Activated CD4-positive, alpha-beta T cell treated with anti-CD3 and anti-CD28 coated beads, Interleukin-2, amount 50 U/mL, for 16 hours (primary cell): ENCODE data around the gene ARHGAP18.

Experiments used
- DNase-seq: peaks from one replicate; pipeline ENCODE4 v3.0.0-alpha.2; 2020

ARHGAP18 gene

GRCh38 chr6:129662980-129663431, 47.0 kb downstream of the ARHGAP18 start:
- DNase-seq, result peak; percentile 65

DNA sequence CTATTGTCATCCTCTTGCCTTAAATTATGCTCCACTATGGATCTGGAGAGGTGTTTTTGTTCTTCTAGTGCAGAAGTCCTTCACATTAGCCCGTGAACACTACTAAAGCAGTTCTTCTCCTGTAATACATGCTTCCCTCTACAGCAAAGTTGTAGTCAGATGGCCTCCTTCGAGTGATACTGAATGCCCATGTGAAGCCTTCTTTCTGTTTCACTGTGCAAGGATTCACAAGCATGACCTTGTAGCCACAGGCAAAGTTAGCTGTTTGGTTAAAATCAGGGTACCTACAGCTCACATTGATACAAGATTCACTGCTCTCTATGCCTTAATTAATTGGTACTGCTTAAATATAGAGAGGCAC, 47.6 kb downstream of the ARHGAP18 start:
- DNase-seq, result no peak

DNA sequence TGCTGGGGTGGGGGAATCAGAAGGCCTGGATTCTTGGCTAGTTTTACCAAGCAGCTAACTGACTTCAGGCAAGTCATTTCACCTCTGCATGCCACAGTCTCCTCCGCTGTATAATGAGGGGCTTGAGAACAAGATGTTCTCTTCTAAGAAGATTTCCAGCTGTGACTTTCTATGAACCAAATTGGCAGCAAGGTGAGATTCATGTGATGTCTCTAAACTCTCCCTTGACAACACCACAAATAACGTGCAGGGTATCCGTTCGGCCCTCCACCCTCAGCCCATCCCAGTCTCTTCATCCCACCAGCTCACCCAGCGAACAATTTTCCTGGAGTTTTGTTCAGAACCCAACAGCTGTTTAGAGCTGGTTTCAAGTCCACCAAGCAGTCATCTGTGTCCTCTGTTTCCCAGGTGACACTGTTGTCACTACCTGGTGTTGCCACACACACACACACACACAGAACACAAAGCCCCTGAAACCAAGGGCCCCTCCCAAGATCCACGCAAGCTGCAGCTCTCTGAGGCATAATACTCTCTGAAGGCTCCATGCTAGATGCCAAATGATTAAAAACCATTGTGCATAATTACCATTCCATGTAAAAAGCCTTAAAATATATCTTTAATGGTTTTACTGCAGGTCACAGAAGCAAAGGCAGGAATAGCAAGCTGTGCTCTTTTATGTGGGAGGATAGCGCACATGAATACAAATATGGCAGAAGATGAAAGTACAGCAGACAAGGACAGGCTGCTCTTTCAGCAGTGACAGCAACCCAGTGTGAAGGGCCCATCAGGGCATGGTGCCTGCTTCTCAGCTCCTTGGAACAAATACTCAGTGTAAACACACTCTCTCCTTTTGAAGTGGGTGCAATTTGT, 48.2 kb downstream of the ARHGAP18 start:
- no peak for DNase-seq

GRCh38 chr6:129660346-129660676, 49.7 kb downstream of the ARHGAP18 start:
- DNase-seq, result no peak

DNA sequence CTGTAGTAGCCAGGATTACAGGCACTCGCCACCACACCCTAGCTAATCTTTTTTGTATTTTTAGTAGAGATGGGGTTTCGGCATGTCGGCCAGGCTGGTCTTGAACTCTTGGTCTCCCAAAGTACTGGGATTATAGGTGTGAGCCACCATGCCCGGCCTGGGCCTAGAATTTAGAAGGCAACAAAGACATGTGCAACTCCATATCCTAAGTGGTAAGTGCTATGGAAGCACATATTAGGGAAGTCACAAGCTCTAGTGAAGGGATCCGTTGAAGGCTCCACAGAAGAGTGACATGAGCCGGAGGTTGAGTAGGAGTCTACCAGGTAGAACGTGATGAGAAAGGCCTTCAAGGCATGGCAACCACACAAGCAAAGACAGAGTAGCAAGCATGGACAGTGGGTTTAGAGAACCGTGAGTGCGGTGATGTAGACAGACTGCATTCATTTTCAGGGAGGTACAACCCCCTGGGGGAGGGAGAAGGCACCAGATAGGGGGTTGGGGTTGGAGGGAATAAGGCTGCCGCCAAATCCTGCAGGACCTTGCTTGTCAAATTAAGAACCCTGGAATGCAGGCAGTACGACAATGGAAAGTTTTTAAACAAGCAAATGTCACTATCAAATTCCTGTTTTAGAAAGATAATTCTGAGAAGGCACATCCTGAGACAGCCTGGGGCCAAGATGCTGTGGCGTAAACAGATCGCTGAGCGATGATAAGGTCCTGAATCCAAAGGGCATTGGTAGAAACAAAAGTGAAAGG, 50.2 kb downstream of the ARHGAP18 start:
- no peak for DNase-seq

DNA sequence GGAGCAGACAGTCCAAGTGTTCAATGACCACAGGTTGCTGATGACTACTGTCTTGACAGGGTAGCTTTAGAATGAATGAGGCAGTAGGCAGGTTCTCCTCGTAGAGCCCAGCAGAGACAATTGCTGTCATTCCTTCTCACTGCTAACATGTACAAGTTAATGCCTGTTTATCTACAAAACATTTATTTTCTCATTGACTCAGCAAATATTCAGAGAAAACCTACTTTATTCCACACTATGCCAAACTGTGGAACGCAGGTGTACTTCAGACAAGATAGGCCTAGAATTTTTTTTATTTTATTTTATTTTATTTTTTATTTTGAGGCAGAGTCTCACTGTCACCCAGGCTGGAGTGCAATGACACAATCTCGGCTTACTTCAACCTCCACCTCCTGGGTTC, 50.8 kb downstream of the ARHGAP18 start:
- DNase-seq, result no peak

GRCh38 chr6:129657483-129657882, 52.5 kb downstream of the ARHGAP18 start:
- DNase-seq, result no peak

GRCh38 chr6:129655334-129655733, 54.6 kb downstream of the ARHGAP18 start:
- no peak for DNase-seq

GRCh38 chr6:129653746-129654145, 56.2 kb downstream of the ARHGAP18 start:
- DNase-seq, result no peak

- DNase-seq, result no peak
Measured at GRCh38 chr6:129653229-129653628, 56.7 kb downstream of the ARHGAP18 start.

DNA sequence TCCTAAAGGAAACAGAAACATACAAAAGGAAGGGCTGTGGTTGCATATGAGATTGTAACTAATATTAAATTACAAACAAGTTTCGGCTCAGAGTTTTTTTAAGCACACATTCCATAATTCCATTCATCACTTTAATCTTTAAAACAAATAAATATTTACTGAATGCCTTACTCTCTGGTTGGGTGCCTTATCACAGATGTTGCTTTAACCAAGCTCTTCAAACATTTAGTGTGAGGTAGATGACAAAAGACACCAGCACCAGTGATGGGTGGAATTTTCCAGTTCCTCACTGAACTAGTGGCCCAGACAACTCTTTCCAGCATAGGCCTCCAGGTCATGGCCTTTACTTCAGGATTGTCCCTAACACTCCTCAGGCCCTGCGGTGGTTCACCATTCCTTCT, 58.7 kb downstream of the ARHGAP18 start:
- DNase-seq, result no peak

GRCh38 chr6:129648819-129649491, 61.0 kb downstream of the ARHGAP18 start:
- no peak for DNase-seq

DNA sequence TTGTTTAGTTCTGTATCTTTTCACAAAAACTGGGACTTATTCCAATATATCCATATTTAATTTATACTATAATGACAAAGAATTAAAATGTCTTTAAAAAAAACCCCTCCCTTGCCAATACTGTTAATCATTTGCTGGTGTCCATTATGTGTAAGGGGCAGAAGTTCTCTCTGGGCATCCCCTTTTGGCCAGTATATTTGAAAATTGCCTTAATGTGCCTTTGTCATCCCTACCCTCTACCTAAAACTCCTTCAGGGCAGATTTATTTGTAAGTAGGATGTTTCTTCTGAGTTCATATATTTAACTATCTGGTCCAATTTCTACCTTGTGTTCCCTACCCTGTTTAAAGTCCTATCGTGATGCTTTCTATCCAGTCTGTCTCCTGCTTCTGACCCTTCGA, 62.9 kb downstream of the ARHGAP18 start:
- no peak for DNase-seq

DNA sequence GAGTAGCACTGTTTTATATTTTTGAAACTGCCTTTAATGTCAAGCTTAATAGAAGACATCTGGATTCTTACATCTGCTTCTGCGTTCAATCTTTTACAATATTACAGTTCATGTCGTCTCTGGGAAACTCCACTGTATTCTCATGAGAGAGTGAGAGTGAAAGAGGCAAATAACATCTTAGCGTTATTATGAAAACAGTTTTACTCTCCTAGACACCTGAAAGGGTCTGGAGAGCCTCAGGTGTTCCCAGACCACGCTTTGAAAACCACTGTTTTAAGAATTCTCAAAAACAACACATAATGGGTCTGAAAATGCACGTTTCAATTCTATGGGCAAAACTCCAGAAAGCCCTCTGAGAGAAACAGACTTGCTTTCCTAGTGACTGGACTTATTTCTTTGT, 63.3 kb downstream of the ARHGAP18 start:
- DNase-seq, result no peak

GRCh38 chr6:129645830-129646579, 64.0 kb downstream of the ARHGAP18 start:
- no peak for DNase-seq

- DNase-seq, result no peak
Measured at GRCh38 chr6:129645106-129645829, 64.7 kb downstream of the ARHGAP18 start.

- no peak for DNase-seq
Measured at GRCh38 chr6:129644567-129645015, 65.4 kb downstream of the ARHGAP18 start.

- DNase-seq, result no peak
Measured at GRCh38 chr6:129643968-129644367, 66.0 kb downstream of the ARHGAP18 start.

- no peak for DNase-seq
Measured at GRCh38 chr6:129643176-129643575, 66.8 kb downstream of the ARHGAP18 start.

GRCh38 chr6:129642322-129642721, 67.7 kb downstream of the ARHGAP18 start:
- DNase-seq, result no peak

GRCh38 chr6:129641344-129641743, 68.6 kb downstream of the ARHGAP18 start:
- no peak for DNase-seq

DNA sequence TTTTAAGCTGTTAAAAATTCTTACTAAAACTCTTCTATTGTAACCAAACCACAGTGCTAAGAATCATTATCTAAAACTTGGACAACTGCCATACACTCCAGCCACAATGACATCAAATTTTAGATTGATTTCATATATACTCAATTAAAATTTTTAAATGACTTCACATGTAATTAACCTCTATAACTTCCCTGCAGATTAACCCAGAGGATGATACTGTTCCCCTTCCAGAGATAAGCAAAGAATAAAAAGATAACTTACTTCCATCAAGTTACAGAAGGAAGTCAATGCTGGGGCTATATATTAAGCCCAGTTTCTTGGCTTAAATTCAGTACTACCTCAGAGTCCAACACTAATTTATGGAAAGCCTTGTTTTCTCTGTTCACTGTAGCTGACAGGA, 71.3 kb downstream of the ARHGAP18 start:
- no peak for DNase-seq
